Measurements from ENCODE around the gene MRFAP1L1. TPM values are rescaled to one million over a fixed set of nuclear protein-coding genes. Genes with fewer than 3 reads are reported as not detected.
"Not testable (repeated sequence)": the region's sequence is repeated elsewhere in the genome, so short reads cannot be mapped to it uniquely, and the experiment has no call there.

MRFAP1L1 gene
- total RNA-seq (2014; rRNA removed; shearing (Covaris generic)), result 65.0 and 70.6 TPM in 2 replicates
- polyA plus RNA-seq (2015; cell fraction: cytosol; rRNA removed), result 58.3 and 72.5 TPM in 2 replicates
- 51.9 and 59.4 TPM in 2 replicates for polyA plus RNA-seq (2015; cell fraction: nucleus; rRNA removed)

- DNase-seq (ENCODE audit: low read depth), result peak; percentile 92
These were observed at the start of gene MRFAP1L1 for GRCh38 chr4:6709230-6710114. TSS of gene MRFAP1L1 (minus strand) at chr4:6709865. CDS start at chr4:6709629, 236 bp downstream.

GRCh38 chr4:6758728-6759127 lies 49.1 kb upstream of the MRFAP1L1 start:
- DNase-seq (ENCODE audit: low read depth), result no peak

GRCh38 chr4:6756345-6756744 lies 46.7 kb upstream of the MRFAP1L1 start:
- not testable (repeated sequence) for DNase-seq (ENCODE audit: low read depth)

- no peak for DNase-seq (ENCODE audit: low read depth)
These were observed 45.6 kb upstream of the MRFAP1L1 start for GRCh38 chr4:6755088-6755753.

- no peak for DNase-seq (ENCODE audit: low read depth)
These were observed 44.9 kb upstream of the MRFAP1L1 start for GRCh38 chr4:6754481-6755087.

GRCh38 chr4:6753891-6754290 lies 44.2 kb upstream of the MRFAP1L1 start:
- no peak for DNase-seq (ENCODE audit: low read depth)

- no peak for DNase-seq (ENCODE audit: low read depth)
These were observed 43.5 kb upstream of the MRFAP1L1 start for GRCh38 chr4:6753103-6753560.

- DNase-seq (ENCODE audit: low read depth), result no peak
These were observed 42.8 kb upstream of the MRFAP1L1 start for GRCh38 chr4:6752486-6752829.

GRCh38 chr4:6751611-6752485 lies 42.2 kb upstream of the MRFAP1L1 start:
- DNase-seq (ENCODE audit: low read depth), result no peak

GRCh38 chr4:6750286-6751221 lies 40.9 kb upstream of the MRFAP1L1 start:
- no peak for DNase-seq (ENCODE audit: low read depth)

GRCh38 chr4:6749340-6750171 lies 39.9 kb upstream of the MRFAP1L1 start:
- DNase-seq (ENCODE audit: low read depth), result peak; percentile 43

GRCh38 chr4:6748286-6748685 lies 38.6 kb upstream of the MRFAP1L1 start:
- no peak for DNase-seq (ENCODE audit: low read depth)

- no peak for DNase-seq (ENCODE audit: low read depth)
These were observed 37.8 kb upstream of the MRFAP1L1 start for GRCh38 chr4:6747294-6748051.

- DNase-seq (ENCODE audit: low read depth), result no peak
These were observed 37.1 kb upstream of the MRFAP1L1 start for GRCh38 chr4:6746721-6747293.

GRCh38 chr4:6742989-6743388 lies 33.3 kb upstream of the MRFAP1L1 start:
- no peak for DNase-seq (ENCODE audit: low read depth)

GRCh38 chr4:6742507-6742906 lies 32.8 kb upstream of the MRFAP1L1 start:
- DNase-seq (ENCODE audit: low read depth), result no peak

- no peak for DNase-seq (ENCODE audit: low read depth)
These were observed 30.7 kb upstream of the MRFAP1L1 start for GRCh38 chr4:6740347-6740746.

- DNase-seq (ENCODE audit: low read depth), result no peak
These were observed 30.3 kb upstream of the MRFAP1L1 start for GRCh38 chr4:6739920-6740319.
